HepG2 (cell line): Measurements from ENCODE around the gene PLPP3. TPM values are rescaled to one million over a fixed set of nuclear protein-coding genes. Genes with fewer than 3 reads are reported as not detected.
A peak's percentile ranks its signal among the peaks of the same experiment; 100 is the strongest.

Experiments
- ATAC-seq: fragments of 200-7000 bp; cut with Tn5 transposase; 3 replicates; pipeline ENCODE4 v1.9.1; 2020; ENCODE audit warnings: mild to moderate bottlenecking, moderate library complexity
- BruUV-seq: library from RNA; stranded (reverse); fragments of 400-500 nt; replicated peaks from 2 replicates; lab custom pipeline; 2021; lab: Mats Ljungman, UMichigan
- CTCF ChIA-PET: fragments of 300-600 bp; formaldehyde crosslinking; extraction: SDS; loops from one replicate; lab custom pipeline; 2021; ENCODE audit warnings: low total read pairs, inconsistent platforms, low intra/inter-chr PET ratio; lab: Yijun Ruan, JAX
- POLR2A ChIA-PET: fragments of 350-600 bp; sonication (Branson Sonifier 250); formaldehyde crosslinking; loops from one replicate; lab custom pipeline; 2020; ENCODE audit warnings: antibody characterized with exemption, inconsistent platforms; lab: Yijun Ruan, JAX
- DNase-seq: peaks from one replicate; pipeline ENCODE4 v3.0.0-alpha.2; 2015; ENCODE audit warnings: low spot score
- FAIRE-seq: peaks from 3 replicates; lab custom pipeline; 2011; peaks lifted over from hg19 to GRCh38; lab: Jason Lieb, UNC
- H2AFZ ChIP-seq: one replicate; pipeline ENCODE4 v1.6.1; 2011; ENCODE audit warnings: low read length, inconsistent platforms
- H3K27ac ChIP-seq: fragments of 300-600 bp; 3 replicates; pipeline ENCODE4 v1.8.0; 2011; ENCODE audit warnings: mixed run types, mild to moderate bottlenecking, mixed read lengths, low read length, inconsistent platforms; ENCODE audit not compliant: insufficient read depth; ENCODE audit errors: extremely low read length
- H3K27me3 ChIP-seq, 2 experiments: fragments of 200-600 bp in 1 of 2; 2 replicates in 1 of 2; 3 replicates in 1 of 2; pipeline versions ENCODE4 v1.6.0 to v1.8.0; 2011; ENCODE audit warnings: low read length in 2 of 2, mild to moderate bottlenecking in 2 of 2, moderate library complexity in 2 of 2, inconsistent platforms in 1 of 2; ENCODE audit not compliant: insufficient read depth in 2 of 2, control insufficient read depth in 1 of 2
- H3K36me3 ChIP-seq, 2 experiments: fragments of 200-600 bp in 1 of 2; replicated peaks in 1 of 2; 2 replicates in 1 of 2; 3 replicates in 1 of 2; pipeline versions ENCODE4 v1.5.1 to v1.8.0; 2011; ENCODE audit warnings: low read length in 2 of 2, inconsistent platforms in 1 of 2; ENCODE audit not compliant: insufficient read depth in 2 of 2, control insufficient read depth in 1 of 2
- H3K4me1 ChIP-seq: 2 replicates; pipeline ENCODE4 v1.5.1; 2012; ENCODE audit warnings: low read length, inconsistent platforms; ENCODE audit not compliant: insufficient read depth
- H3K4me2 ChIP-seq: 2 replicates; pipeline ENCODE4 v1.6.0; 2011; ENCODE audit warnings: low read depth, low read length, inconsistent platforms
- H3K4me3 ChIP-seq, 3 experiments: fragments of 200-600 bp in 1 of 3; sonication (generic), shearing (Covaris generic) in 1 of 3; replicated peaks in 1 of 3; 2 replicates each; pipeline ENCODE4 v1.5.1; 2011 to 2016; ENCODE audit warnings: low read length in 3 of 3, inconsistent platforms in 2 of 3, low read depth in 2 of 3, mild to moderate bottlenecking in 2 of 3, control low read depth in 1 of 3, mixed read lengths in 1 of 3; ENCODE audit not compliant: insufficient read depth in 1 of 3
- H3K79me2 ChIP-seq: one replicate; pipeline ENCODE4 v1.6.1; 2011; ENCODE audit warnings: low read length, inconsistent platforms; ENCODE audit not compliant: insufficient read depth
- H3K9ac ChIP-seq: 2 replicates; pipeline ENCODE4 v1.6.0; 2011; ENCODE audit warnings: mild to moderate bottlenecking, low read depth, low read length, inconsistent platforms; ENCODE audit not compliant: insufficient read depth
- H3K9me3 ChIP-seq: 2 replicates; pipeline ENCODE4 v1.5.1; 2012; ENCODE audit warnings: mild to moderate bottlenecking, low read length
- H4K20me1 ChIP-seq: 2 replicates; pipeline ENCODE4 v1.6.0; 2011; ENCODE audit warnings: inconsistent platforms, mild to moderate bottlenecking, low read length, moderate library complexity; ENCODE audit not compliant: insufficient read depth
- CREB3 ChIP-seq: sonication (generic); formaldehyde crosslinking; IDR thresholded peaks from 2 replicates; pipeline ENCODE4 v1.5.0; 2020; ENCODE audit warnings: missing genetic modification reagents
- FOSL2 ChIP-seq: sonication (generic); formaldehyde crosslinking; IDR thresholded peaks from 2 replicates; pipeline ENCODE4 v1.4.0; 2020; ENCODE audit warnings: missing genetic modification reagents
- IRX3 ChIP-seq: sonication (generic); formaldehyde crosslinking; IDR thresholded peaks from 2 replicates; pipeline ENCODE4 v1.8.1; 2023; ENCODE audit warnings: mild to moderate bottlenecking, low read depth, missing genetic modification reagents, borderline replicate concordance
- ISX ChIP-seq: sonication (generic); formaldehyde crosslinking; conservative IDR thresholded peaks from 2 replicates; pipeline ENCODE4 v1.5.0; 2020; ENCODE audit warnings: missing genetic modification reagents
- MED1 ChIP-seq: sonication (generic); formaldehyde crosslinking; IDR thresholded peaks from 2 replicates; pipeline ENCODE4 v1.4.0; 2020; ENCODE audit warnings: missing genetic modification reagents
- NFRKB ChIP-seq: fragments of 450-650 bp; IDR thresholded peaks from 2 replicates; pipeline ENCODE4 v1.6.1; 2017
- NR3C1 ChIP-seq: sonication (generic); formaldehyde crosslinking; IDR thresholded peaks from 2 replicates; pipeline ENCODE4 v1.4.0; 2020; ENCODE audit warnings: missing genetic modification reagents
- SMAD1 ChIP-seq: sonication (generic); formaldehyde crosslinking; IDR thresholded peaks from 2 replicates; pipeline ENCODE4 v1.4.0; 2020; ENCODE audit warnings: missing genetic modification reagents, low read depth, mild to moderate bottlenecking, borderline replicate concordance
- ZFX ChIP-seq: sonication (generic); formaldehyde crosslinking; IDR thresholded peaks from 2 replicates; pipeline ENCODE4 v1.4.0; 2020; ENCODE audit warnings: mild to moderate bottlenecking, low read depth, missing genetic modification reagents, moderate library complexity
- ZNF12 ChIP-seq: sonication (generic); formaldehyde crosslinking; IDR thresholded peaks from 2 replicates; pipeline ENCODE4 v1.5.0; 2020; ENCODE audit warnings: missing genetic modification reagents
- WGBS: methylation state at CpG from one replicate; pipeline ENCODE4 v1.1.6; 2017; ENCODE audit warnings: low lambda C conversion rate; 5-methylcytosine and 5-hydroxymethylcytosine counted together
- in situ Hi-C: cut with HindIII; loops from 2 replicates; pipeline ENCODE4 v1.10.0; 2017; ENCODE audit warnings: low pct_unique_long_range_greater_than_20kb; ENCODE audit not compliant: extremely low pct_ligation_motif_present
- intact Hi-C: fragments of 100-400 bp; cut with micrococcal nuclease; formaldehyde crosslinking; loops from one replicate; pipeline ENCODE4 v1.10.0; 2022; ENCODE audit not compliant: unreplicated experiment
- polyA plus RNA-seq, 8 experiments: library from polyadenylated mRNA; depleted of rRNA in 3 of 8; stranded (reverse) in 7 of 8; unstranded in 1 of 8; fragments of >200 nt; fragmentation: Illumina TruSeq in 4 of 8; extraction: Trizol in 4 of 8; gene quantifications; 2 replicates each; pipeline versions ENCODE4 v1.2.1 to v1.2.3, GENCODE V29; 2011 to 2016; ENCODE audit warnings: low read depth in 4 of 8, missing spikeins in 1 of 8, mixed read lengths in 1 of 8; ENCODE audit not compliant: insufficient read depth in 1 of 8
- total RNA-seq, 5 experiments: library from RNA; depleted of rRNA; stranded (reverse); fragments of >200 nt; fragmentation: Illumina TruSeq; extraction: Trizol; gene quantifications; 2 replicates each; pipeline ENCODE4 v1.2.3, GENCODE V29; 2016; ENCODE audit warnings: low read depth in 1 of 5
- TF ChIP-seq, protein P1 (sequence below), 2 experiments: sonication (generic) in 1 of 2; formaldehyde crosslinking in 1 of 2; IDR thresholded peaks; 2 replicates each; pipeline versions ENCODE4 v1.5.1 to v1.6.1; 2011 to 2020; ENCODE audit warnings: borderline replicate concordance in 1 of 2, low read depth in 1 of 2, low read length in 1 of 2, mild to moderate bottlenecking in 1 of 2, missing genetic modification reagents in 1 of 2, moderate library complexity in 1 of 2

Gene PLPP3
- total and polyA plus RNA-seq, 2 of the 13 experiments (the other 11 are each of a cell fraction or from before 2014, with no cell fraction given) = 49.7 to 65.8 TPM

DNA sequence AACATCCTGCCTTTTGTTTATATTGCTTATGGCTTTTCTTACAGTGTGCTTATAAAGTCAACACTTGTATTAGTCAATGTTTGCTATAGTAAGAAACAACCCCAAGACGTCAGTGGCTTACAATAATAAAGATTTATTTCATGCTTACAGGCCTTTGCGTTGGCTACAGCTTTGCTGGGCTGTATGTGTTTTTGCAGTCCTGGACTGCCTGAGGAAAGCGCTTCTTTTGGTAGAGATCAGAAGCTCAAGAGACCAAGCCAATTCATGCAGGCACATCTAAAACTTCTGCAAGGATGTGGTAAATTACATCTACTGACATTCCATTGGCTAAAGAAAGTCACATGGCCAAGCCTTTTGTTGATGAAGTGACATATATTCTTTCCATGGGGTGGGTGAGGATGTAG is 48.3 kb upstream of the PLPP3 start (continued):
- TF ChIP-seq, protein P1, sequence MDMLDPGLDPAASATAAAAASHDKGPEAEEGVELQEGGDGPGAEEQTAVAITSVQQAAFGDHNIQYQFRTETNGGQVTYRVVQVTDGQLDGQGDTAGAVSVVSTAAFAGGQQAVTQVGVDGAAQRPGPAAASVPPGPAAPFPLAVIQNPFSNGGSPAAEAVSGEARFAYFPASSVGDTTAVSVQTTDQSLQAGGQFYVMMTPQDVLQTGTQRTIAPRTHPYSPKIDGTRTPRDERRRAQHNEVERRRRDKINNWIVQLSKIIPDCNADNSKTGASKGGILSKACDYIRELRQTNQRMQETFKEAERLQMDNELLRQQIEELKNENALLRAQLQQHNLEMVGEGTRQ (IDR thresholded peaks at IDR 0.05; ENCODE audit: low read depth, low read length) = peak; percentile 61
- TF ChIP-seq, protein P1 (CRISPR knock-in tag; IDR thresholded peaks at IDR 0.05; ENCODE audit: borderline replicate concordance) = peak; percentile 35; the same call in 1 of the 2 replicates
- peak; percentile 71; the same call in 1 of the 2 replicates for TF ChIP-seq ZNF12
- TF ChIP-seq FOSL2 = 0 out of 2 replicates have a peak, but pooled peaks have one; percentile 11
- TF ChIP-seq, all 625 proteins: peak for 9

- ATAC-seq = no peak
These were observed 47.8 kb upstream of the PLPP3 start for GRCh38 chr1:56627019-56627635.

More at GRCh38 chr1:56627019-56627635, 47.8 kb upstream of the PLPP3 start:
- Histone ChIP-seq H3K4me1 (peaks cover 10% of the 10 kb centered on the region), H3K4me3 (no peak overlapping the region), H3K79me2 (no peaks in the 10 kb centered on the region), H2AFZ (no peak overlapping the region), H3K36me3 (no peaks in the 10 kb centered on the region), H3K9ac (no peak overlapping the region), H3K9me3 (no peaks in the 10 kb centered on the region), H4K20me1 (no peaks in the 10 kb centered on the region), H3K27ac (no peak overlapping the region), H3K27me3 (no peaks in the 10 kb centered on the region), H3K4me2 (0 out of 2 replicates have a peak overlapping the region, but pooled peaks have one; percentile 25)
- intact Hi-C loops = no loop called here
- ChIA-PET CTCF (no interaction called here), POLR2A (interaction anchor here (1.4 kb wide), 1 partner anchor 61 kb away, joined by 6 read pairs; no protein-coding TSS in a partner anchor)
- no TSS peak for BruUV-seq
- in situ Hi-C loops = no loop called here
- FAIRE-seq (no peak), DNase-seq (no peak)
- TF ChIP-seq NR3C1 (no peak), IRX3 (CRISPR knock-in tag) (no peak), NFRKB (no peak), CREB3 (CRISPR knock-in tag) (no peak), ISX (CRISPR knock-in tag) (no peak), SMAD1 (CRISPR knock-in tag) (no peak), MED1 (CRISPR knock-in tag) (no peak), ZFX (CRISPR knock-in tag) (no peak)
- 23% methylated on average over 3 of the region's 3 CpGs for WGBS
